ENCODE results near the gene TSHR. TPM values are rescaled to one million over a fixed set of nuclear protein-coding genes. Genes with fewer than 3 reads are reported as not detected.

TSHR gene
- total RNA-seq, 1 experiment from 2014 or later = not detected

GRCh38 chr14:81009346-81009745 lies 53.9 kb downstream of the TSHR start:
- no peaks in the 10 kb centered on the region for H4K20me1 ChIP-seq (ENCODE audit: insufficient read depth)
- ATAC-seq = no peak
- no peaks in the 10 kb centered on the region for H3K36me3 ChIP-seq (ENCODE audit: control insufficient read depth in 1 of 2, insufficient read depth in 2 of 2, low read length in 2 of 2)
- H3K9ac ChIP-seq (ENCODE audit: low read length) = no peak overlapping the region
- intact Hi-C loops (cut with micrococcal nuclease) = no loop called here
- 0 out of 2 replicates have a peak, but pooled peaks cover 3% of the 10 kb centered on the region for H3K9me2 ChIP-seq (ENCODE audit: insufficient read depth)
- no peaks in the 10 kb centered on the region for H3K4me1 ChIP-seq (ENCODE audit: control insufficient read depth in 1 of 2, insufficient read depth in 2 of 2, low read length in 2 of 2)
- ChIA-PET RAD21 (ENCODE audit: low non-redundant PET in 1 of 2, low total read pairs in 2 of 2, uncharacterized antibody in 2 of 2, unreplicated experiment in 2 of 2) (no interaction called here), POLR2A (no interaction called here), CTCF (interaction anchor here (1.2 kb wide), 1 partner anchor 22 kb away, joined by 3 read pairs; no protein-coding TSS in a partner anchor)
- no peak overlapping the region for H3K4me2 ChIP-seq (ENCODE audit: low read length)
- no peak for DNase-seq (ENCODE audit: low read depth, low spot score)
- no peak overlapping the region for H3K27ac ChIP-seq (ENCODE audit: low read depth, low read length)
- no peak for TF ChIP-seq SP1 (IDR thresholded peaks at IDR 0.05; ENCODE audit: low read depth)
- TF ChIP-seq CBX3 (IDR thresholded peaks at IDR 0.05; ENCODE audit: low read depth) = no peak
- TF ChIP-seq ZBTB33 (IDR thresholded peaks at IDR 0.05; ENCODE audit: extremely low read depth, insufficient replicate concordance, low read length) = no peak
- TF ChIP-seq SRF (IDR thresholded peaks at IDR 0.05; ENCODE audit: low read depth) = no peak
- no peak for TF ChIP-seq ZFX (IDR thresholded peaks at IDR 0.05)
- TF ChIP-seq RAD21 (IDR thresholded peaks at IDR 0.05; ENCODE audit: low read depth) = no peak
- TF ChIP-seq TCF7L2 (IDR thresholded peaks at IDR 0.05; ENCODE audit: borderline replicate concordance, extremely low read depth, insufficient read depth, insufficient read length) = no peak
- no peak overlapping the region for H2AFZ ChIP-seq (ENCODE audit: low read depth, low read length, poor library complexity, severe bottlenecking)
- no peaks in the 10 kb centered on the region for H3K79me2 ChIP-seq (ENCODE audit: insufficient read depth, low read length)
- no peaks in the 10 kb centered on the region for H3K27me3 ChIP-seq (ENCODE audit: insufficient read depth, low read length)
- BruUV-seq (replicated peaks) = no TSS peak
- H3K9me3 ChIP-seq (ENCODE audit: control insufficient read depth in 1 of 2, insufficient read depth in 1 of 2, low read depth in 1 of 2, low read length in 2 of 2) = no peaks in the 10 kb centered on the region
- H3K4me3 ChIP-seq (replicated peaks in 1 of 2; ENCODE audit: low read depth in 1 of 2, low read length in 2 of 2) = no peak overlapping the region

- POLR2A ChIA-PET = no interaction called here
- RAD21 ChIA-PET (ENCODE audit: low non-redundant PET in 1 of 2, low total read pairs in 2 of 2, uncharacterized antibody in 2 of 2, unreplicated experiment in 2 of 2) = no interaction called here
- no peaks in the 10 kb centered on the region for H3K27me3 ChIP-seq (ENCODE audit: insufficient read depth, low read length)
- no peak overlapping the region for H3K4me3 ChIP-seq (replicated peaks in 1 of 2; ENCODE audit: low read depth in 1 of 2, low read length in 2 of 2)
- no peaks in the 10 kb centered on the region for H3K79me2 ChIP-seq (ENCODE audit: insufficient read depth, low read length)
- H3K9me2 ChIP-seq (ENCODE audit: insufficient read depth) = 0 out of 2 replicates have a peak, but pooled peaks cover 3% of the 10 kb centered on the region
- H3K4me2 ChIP-seq (ENCODE audit: low read length) = no peak overlapping the region
- TF ChIP-seq CTCF (IDR thresholded peaks at IDR 0.05 in 2 of 3, conservative IDR thresholded peaks at IDR 0.05 in 1 of 3; ENCODE audit: borderline replicate concordance in 1 of 3, insufficient read depth in 1 of 3, low read depth in 2 of 3, low read length in 2 of 3) = no peak
- no peak overlapping the region for H3K27ac ChIP-seq (ENCODE audit: low read depth, low read length)
- H3K4me1 ChIP-seq (ENCODE audit: control insufficient read depth in 1 of 2, insufficient read depth in 2 of 2, low read length in 2 of 2) = no peaks in the 10 kb centered on the region
- H4K20me1 ChIP-seq (ENCODE audit: insufficient read depth) = no peaks in the 10 kb centered on the region
- no peaks in the 10 kb centered on the region for H3K9me3 ChIP-seq (ENCODE audit: control insufficient read depth in 1 of 2, insufficient read depth in 1 of 2, low read depth in 1 of 2, low read length in 2 of 2)
- no peak for DNase-seq (ENCODE audit: low read depth, low spot score)
- BruUV-seq (replicated peaks) = no TSS peak
- no peak overlapping the region for H2AFZ ChIP-seq (ENCODE audit: low read depth, low read length, poor library complexity, severe bottlenecking)
- no peaks in the 10 kb centered on the region for H3K36me3 ChIP-seq (ENCODE audit: control insufficient read depth in 1 of 2, insufficient read depth in 2 of 2, low read length in 2 of 2)
- intact Hi-C loops (cut with micrococcal nuclease) = no loop called here
- ATAC-seq = no peak
- CTCF ChIA-PET = no interaction called here
- no peak overlapping the region for H3K9ac ChIP-seq (ENCODE audit: low read length)
Observed at GRCh38 chr14:81018251-81018650, 62.8 kb downstream of the TSHR start.

All from HCT116 (cell line).